Measurements from ENCODE around the gene TROAP. TPM values are rescaled to one million over a fixed set of nuclear protein-coding genes. Genes with fewer than 3 reads are reported as not detected.
A peak's percentile ranks its signal among the peaks of the same experiment; 100 is the strongest.

Gene TROAP
- total and polyA plus RNA-seq, 9 of the 15 experiments (the other 6 are each of a cell fraction or from before 2014, with no cell fraction given): 46.4 to 171 (median 59.8) TPM

DNA sequence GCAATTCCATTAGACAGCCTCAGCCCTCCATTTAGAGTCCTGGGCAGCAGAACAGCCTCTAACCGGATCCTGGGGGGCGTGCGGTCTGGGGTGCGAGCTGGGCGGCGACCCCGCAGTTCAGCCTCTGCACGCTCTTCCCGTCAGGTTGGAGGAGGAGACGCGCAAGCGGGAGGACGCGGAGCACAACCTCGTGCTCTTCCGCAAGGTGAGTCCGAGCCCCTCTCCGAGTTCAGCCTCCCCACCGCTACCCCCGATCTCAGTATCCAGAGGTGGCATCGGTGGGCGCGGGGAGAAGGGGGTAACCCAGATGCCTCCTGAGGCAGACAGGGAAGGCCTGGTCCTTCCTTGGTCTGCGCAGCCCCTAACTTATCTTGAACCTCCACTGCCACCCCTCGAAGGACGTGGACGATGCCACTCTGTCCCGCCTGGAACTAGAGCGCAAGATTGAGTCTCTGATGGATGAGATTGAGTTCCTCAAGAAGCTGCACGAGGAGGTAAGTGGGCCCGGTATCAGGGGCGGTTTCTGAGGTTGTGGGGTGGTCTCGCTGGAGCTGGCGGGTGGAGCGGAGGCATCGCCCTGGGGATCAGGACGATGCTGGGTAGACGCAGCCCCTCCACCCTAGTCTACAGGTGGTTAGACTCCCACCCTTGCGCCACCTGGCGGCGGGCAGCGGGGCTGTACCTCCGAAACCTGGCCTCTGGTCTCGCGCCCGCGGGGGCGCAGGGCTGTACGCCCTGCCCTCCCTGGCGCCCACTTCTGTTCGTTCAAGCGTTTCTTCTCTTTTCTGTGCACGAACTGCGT is 26.8 kb upstream of the TROAP start (continued):
- TF ChIP-seq YY1 (IDR thresholded peaks at IDR 0.05; ENCODE audit: borderline replicate concordance in 1 of 3, control insufficient read depth in 1 of 3, extremely low read depth in 1 of 3, insufficient read depth in 3 of 3, insufficient read length in 1 of 3, insufficient replicate concordance in 2 of 3, low read depth in 1 of 3, low read length in 2 of 3) (peak in 1 of 3 experiments; percentile 24), ZNF57 (CRISPR knock-in tag; IDR thresholded peaks at IDR 0.05) (no peak), ZFP30 (CRISPR knock-in tag; IDR thresholded peaks at IDR 0.05; ENCODE audit: borderline replicate concordance) (no peak), ZNF217 (CRISPR knock-in tag; IDR thresholded peaks at IDR 0.05) (no peak), ZNF584 (CRISPR knock-in tag; IDR thresholded peaks at IDR 0.05; ENCODE audit: low read depth) (no peak), FIP1L1 (IDR thresholded peaks at IDR 0.05; ENCODE audit: low read depth, low read length, poor library complexity, severe bottlenecking) (no peak), TBL1XR1 (IDR thresholded peaks at IDR 0.05; ENCODE audit: low read length in 2 of 2) (no peak), MAFF (IDR thresholded peaks at IDR 0.05; ENCODE audit: low read length) (no peak), ZNF431 (CRISPR knock-in tag; IDR thresholded peaks at IDR 0.05) (no peak), XRCC5 (IDR thresholded peaks at IDR 0.05; ENCODE audit: low read depth, low read length) (no peak; the same call in none of the 2 replicates), ZNF644 (tag; IDR thresholded peaks at IDR 0.05; ENCODE audit: low read depth) (no peak)
- TF ChIP-seq, protein P1, sequence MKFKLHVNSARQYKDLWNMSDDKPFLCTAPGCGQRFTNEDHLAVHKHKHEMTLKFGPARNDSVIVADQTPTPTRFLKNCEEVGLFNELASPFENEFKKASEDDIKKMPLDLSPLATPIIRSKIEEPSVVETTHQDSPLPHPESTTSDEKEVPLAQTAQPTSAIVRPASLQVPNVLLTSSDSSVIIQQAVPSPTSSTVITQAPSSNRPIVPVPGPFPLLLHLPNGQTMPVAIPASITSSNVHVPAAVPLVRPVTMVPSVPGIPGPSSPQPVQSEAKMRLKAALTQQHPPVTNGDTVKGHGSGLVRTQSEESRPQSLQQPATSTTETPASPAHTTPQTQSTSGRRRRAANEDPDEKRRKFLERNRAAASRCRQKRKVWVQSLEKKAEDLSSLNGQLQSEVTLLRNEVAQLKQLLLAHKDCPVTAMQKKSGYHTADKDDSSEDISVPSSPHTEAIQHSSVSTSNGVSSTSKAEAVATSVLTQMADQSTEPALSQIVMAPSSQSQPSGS (CRISPR knock-in tag; IDR thresholded peaks at IDR 0.05): no peak
- TF ChIP-seq, protein P2, sequence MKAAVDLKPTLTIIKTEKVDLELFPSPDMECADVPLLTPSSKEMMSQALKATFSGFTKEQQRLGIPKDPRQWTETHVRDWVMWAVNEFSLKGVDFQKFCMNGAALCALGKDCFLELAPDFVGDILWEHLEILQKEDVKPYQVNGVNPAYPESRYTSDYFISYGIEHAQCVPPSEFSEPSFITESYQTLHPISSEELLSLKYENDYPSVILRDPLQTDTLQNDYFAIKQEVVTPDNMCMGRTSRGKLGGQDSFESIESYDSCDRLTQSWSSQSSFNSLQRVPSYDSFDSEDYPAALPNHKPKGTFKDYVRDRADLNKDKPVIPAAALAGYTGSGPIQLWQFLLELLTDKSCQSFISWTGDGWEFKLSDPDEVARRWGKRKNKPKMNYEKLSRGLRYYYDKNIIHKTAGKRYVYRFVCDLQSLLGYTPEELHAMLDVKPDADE (conservative IDR thresholded peaks at IDR 0.05; ENCODE audit: control insufficient read depth, low read depth, low read length): no peak
- TF ChIP-seq, protein P3, sequence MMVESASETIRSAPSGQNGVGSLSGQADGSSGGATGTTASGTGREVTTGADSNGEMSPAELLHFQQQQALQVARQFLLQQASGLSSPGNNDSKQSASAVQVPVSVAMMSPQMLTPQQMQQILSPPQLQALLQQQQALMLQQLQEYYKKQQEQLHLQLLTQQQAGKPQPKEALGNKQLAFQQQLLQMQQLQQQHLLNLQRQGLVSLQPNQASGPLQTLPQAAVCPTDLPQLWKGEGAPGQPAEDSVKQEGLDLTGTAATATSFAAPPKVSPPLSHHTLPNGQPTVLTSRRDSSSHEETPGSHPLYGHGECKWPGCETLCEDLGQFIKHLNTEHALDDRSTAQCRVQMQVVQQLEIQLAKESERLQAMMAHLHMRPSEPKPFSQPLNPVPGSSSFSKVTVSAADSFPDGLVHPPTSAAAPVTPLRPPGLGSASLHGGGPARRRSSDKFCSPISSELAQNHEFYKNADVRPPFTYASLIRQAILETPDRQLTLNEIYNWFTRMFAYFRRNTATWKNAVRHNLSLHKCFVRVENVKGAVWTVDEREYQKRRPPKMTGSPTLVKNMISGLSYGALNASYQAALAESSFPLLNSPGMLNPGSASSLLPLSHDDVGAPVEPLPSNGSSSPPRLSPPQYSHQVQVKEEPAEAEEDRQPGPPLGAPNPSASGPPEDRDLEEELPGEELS (CRISPR knock-in tag; IDR thresholded peaks at IDR 0.05; ENCODE audit: borderline replicate concordance): no peak
- TF ChIP-seq, protein P4, sequence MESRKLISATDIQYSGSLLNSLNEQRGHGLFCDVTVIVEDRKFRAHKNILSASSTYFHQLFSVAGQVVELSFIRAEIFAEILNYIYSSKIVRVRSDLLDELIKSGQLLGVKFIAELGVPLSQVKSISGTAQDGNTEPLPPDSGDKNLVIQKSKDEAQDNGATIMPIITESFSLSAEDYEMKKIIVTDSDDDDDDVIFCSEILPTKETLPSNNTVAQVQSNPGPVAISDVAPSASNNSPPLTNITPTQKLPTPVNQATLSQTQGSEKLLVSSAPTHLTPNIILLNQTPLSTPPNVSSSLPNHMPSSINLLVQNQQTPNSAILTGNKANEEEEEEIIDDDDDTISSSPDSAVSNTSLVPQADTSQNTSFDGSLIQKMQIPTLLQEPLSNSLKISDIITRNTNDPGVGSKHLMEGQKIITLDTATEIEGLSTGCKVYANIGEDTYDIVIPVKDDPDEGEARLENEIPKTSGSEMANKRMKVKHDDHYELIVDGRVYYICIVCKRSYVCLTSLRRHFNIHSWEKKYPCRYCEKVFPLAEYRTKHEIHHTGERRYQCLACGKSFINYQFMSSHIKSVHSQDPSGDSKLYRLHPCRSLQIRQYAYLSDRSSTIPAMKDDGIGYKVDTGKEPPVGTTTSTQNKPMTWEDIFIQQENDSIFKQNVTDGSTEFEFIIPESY (CRISPR knock-in tag; IDR thresholded peaks at IDR 0.05): peak; percentile 66

Data from K562 (cell line).